Activated T-cell treated with anti-CD3 and anti-CD28 coated beads for 4 hours (primary cell): Measurements from ENCODE around the gene TBX1.

ENCODE experiments used
- DNase-seq: peaks from one replicate; pipeline ENCODE4 v3.0.0-alpha.2; 2020

TBX1 gene

DNA sequence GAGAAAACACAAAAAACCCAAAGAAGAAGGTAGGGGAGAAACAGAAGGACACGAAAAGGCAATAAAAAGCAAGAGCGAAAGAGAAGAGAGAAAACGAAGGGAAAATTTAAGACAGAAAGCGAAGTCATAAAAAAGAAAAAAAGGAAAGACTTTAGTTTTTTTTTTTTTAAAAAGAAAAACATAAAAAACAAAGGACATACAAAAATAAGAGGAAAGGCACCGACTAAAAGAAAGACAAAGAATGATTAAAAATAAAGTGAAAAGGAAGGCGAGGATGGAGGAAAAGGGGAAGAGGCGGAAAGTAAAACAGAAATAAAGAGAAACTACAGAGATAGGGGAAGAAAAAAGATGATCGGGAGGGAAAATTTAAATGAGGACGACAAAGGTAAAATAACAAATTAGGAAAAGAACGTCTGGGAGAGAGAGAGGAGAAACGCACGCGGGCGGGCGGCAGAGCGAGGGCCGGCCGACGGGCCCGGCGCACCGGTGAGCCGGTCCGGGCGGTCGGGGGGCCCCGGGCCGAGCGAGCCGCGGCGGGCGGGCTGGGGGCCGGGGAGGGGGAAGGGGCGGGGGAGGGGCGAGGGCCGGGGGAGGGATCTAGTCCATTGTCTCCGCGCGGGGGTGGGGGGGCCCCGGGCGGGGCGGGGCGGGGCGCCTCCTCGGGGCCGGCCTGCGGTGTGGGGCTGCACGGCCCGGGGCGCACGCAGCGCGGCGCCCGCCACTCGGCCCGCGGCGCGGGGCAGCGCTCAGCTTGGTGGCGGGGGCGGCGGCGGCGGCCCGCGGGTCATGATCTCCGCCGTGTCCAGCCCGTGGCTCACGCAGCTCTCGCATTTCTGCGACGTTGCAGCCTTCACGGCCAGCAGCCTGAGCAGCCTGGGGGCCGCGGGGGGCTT lies at the start of gene TBX1:
Gene TBX1 (plus strand): TSS at position 721 of the 893 bp plus-strand sequence. CDS start 66 bp downstream, at position 787.
- DNase-seq, result no peak

- DNase-seq, result no peak
Observed at GRCh38 chr22:19713245-19713644, 47.3 kb upstream of the TBX1 start.

DNA sequence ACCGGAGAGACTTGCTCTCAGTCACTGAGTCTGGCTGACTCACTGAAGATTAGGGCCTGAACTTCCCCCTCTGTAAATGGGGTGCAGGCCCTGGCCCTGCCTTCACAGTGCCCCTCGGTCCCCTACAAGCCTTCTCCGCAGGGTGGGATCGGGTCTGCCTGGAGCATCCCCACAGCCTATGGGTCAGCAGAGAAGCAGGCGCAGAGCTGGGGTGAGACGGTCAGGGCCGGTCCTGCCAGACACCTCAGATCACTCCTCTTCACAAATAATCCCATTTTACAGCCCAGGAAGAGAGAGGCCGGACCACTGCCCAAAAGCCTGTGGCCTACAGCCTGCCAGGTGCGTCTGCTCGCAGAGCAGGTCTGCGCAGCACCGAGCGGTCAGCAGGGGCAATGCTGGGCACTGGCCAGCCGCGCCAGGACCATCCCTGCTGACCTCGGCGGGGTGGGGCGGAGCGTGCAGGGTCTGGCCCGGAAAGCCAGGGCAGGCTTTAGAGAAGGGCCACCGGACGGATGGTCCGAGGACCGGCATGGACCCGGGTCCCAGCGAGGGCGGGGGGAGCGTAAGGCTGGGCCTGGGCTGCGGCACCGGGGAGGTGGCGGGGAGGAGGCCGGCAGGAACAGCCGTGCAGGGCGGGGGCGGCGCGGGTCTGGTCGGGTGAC lies 46.8 kb upstream of the TBX1 start:
- DNase-seq, result no peak

DNA sequence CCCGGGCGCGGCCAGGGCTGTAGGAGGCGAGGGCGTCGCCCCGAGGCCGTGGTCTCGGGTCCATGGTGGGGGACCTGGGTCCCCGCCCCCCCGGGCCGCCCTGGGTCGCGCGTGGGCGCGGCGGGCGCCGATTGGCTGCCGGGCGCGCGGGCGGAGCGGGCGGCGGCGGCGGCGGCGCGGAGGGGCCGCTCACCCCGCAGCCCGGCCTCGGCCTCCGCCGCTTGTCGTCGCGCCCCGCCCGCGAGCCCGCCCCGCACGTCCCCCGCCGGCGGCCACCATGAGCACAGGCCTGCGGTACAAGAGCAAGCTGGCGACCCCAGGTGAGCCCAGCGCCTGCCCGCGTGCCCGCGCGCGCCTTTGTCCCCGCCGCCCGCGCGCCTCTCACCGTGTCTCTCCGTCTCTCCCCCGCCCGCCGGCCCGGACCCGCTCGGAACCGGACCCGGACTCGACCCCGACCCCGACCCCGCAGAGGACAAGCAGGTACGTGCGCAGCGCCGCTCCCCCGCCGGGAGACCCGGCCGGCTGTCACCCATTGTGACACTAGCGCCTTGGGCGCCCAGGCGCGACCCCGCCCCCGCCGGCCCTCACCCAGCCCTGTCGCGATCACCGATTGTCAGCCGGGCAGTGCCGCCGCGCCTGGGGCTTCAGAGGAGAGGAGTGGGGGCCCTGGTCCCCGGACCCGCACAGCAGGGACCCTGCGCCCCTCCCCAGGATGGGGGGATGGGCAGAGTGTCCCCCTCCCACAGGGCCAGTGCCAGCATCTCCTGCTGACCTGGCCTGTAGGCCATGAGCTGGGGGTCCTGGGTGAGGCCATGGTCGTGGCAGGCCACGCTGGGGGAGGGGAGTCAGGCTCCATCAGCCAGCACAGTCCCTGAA lies 46.0 kb upstream of the TBX1 start, which contains the start of gene SEPTIN5:
Gene SEPTIN5 (plus strand): TSS at position 192 of the 876 bp plus-strand sequence. CDS start 86 bp downstream, at position 278.
- DNase-seq, result no peak

DNA sequence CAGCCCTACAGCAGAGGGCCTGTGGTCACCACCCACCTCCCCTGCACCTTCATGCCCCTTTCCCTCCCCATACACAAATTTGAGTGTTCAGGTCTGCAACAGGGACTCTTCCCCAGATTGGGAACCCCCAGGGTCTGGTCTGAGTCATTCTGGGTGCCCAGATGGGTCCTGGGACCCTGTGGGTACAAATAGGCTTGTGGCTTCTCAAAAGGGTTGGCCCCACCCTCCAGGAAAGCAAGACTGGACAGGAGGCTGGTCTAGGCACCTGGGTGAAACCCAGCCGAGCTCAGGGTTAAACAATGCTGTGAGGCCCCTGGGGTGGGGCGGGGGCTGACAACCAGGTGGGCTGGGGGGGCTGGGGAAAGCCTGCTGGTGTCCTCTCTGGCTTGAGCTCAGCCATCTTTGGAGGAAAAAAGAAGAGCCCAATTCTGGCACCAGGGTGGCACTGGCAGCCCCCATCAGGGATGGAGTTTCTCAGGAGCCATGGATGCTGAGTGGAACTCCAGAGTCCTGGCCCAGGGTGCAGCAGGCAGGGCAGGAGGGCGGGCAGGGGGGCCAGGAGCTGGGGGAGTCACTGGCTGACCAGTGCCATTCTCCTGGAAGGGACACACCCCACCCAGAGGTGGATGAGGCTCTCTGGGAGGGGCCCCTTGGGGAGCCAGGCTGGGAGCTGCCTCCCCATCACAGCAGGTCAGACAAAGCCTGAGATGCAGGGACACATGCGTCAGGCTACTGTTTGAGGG lies 45.2 kb upstream of the TBX1 start:
- no peak for DNase-seq

- no peak for DNase-seq
Observed at GRCh38 chr22:19716041-19716828, 44.3 kb upstream of the TBX1 start.

- no peak for DNase-seq
Observed at GRCh38 chr22:19716829-19717105, 43.8 kb upstream of the TBX1 start.

GRCh38 chr22:19717181-19717580 lies 43.4 kb upstream of the TBX1 start:
- DNase-seq, result no peak

- DNase-seq, result peak; percentile 77
Observed at GRCh38 chr22:19717691-19718455, 42.7 kb upstream of the TBX1 start.

DNA sequence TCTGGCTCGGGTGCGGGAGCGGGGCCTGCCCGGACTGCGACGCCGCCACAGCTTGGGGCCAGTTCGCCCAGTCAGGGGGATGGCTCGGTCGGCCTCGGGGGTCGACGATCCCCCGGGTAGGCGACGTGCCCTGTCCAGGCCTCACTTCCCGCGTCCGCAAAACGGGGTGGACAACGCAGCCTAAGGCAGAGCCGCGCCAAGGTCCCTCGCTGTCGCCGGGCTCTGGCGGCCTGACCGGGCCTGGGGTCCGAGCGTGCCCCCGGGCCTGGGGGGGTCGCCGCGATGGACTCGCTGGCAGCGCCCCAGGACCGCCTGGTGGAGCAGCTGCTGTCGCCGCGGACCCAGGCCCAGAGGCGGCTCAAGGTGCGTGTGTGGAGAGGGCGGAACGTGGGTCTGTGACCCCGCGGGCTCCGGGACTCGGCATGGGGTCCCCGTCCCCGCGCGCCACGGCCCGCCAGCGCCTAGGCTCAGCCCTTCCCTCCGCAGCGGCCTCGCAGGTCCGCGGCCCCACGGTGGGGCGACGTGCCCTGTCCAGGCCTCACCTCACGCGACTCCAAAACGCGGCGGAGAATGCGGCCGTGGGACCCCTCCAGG lies 42.0 kb upstream of the TBX1 start:
- DNase-seq, result no peak

GRCh38 chr22:19719050-19719482 lies 41.5 kb upstream of the TBX1 start:
- peak; percentile 55 for DNase-seq

DNA sequence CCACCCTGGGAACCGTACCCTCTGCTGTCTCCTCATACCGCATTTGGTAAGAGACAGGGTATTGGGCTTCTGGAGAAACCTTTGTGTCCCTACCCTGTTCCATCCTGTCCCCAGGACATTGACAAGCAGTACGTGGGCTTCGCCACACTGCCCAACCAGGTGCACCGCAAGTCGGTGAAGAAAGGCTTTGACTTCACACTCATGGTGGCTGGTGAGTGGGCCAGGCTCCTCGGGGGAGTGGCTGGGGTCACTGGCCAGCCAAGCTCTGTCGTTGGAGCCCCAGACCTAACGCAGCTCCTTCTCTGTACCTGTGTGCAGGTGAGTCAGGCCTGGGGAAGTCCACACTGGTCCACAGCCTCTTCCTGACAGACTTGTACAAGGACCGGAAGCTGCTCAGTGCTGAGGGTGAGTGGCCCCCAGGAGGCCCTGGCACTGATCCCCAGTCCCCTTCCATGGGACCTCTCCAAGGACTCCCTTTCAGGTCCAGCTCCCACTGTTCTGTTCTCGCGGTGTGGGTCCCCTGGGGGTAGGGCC lies 41.0 kb upstream of the TBX1 start:
- no peak for DNase-seq

DNA sequence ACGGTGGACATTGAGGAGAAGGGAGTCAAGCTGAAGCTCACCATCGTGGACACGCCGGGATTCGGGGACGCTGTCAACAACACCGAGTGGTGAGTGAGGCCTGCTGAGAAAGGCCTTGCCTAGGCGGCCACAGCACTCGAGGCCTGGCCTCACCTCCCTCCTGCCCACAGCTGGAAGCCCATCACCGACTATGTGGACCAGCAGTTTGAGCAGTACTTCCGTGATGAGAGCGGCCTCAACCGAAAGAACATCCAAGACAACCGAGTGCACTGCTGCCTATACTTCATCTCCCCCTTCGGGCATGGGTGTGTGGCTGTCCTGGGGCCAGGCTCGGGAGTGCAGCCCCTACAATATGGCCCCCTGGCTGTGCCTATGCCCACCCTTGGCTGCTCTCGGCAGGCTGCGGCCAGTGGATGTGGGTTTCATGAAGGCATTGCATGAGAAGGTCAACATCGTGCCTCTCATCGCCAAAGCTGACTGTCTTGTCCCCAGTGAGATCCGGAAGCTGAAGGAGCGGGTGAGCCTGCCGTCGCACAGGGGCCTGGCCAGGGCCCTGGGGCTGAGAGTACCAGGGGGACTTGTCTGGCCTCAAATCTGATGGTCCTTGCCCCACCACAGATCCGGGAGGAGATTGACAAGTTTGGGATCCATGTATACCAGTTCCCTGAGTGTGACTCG lies 40.3 kb upstream of the TBX1 start:
- no peak for DNase-seq

- DNase-seq, result no peak
Observed at GRCh38 chr22:19720999-19721329, 39.6 kb upstream of the TBX1 start.

GRCh38 chr22:19721330-19722177 lies 39.0 kb upstream of the TBX1 start:
- no peak for DNase-seq

DNA sequence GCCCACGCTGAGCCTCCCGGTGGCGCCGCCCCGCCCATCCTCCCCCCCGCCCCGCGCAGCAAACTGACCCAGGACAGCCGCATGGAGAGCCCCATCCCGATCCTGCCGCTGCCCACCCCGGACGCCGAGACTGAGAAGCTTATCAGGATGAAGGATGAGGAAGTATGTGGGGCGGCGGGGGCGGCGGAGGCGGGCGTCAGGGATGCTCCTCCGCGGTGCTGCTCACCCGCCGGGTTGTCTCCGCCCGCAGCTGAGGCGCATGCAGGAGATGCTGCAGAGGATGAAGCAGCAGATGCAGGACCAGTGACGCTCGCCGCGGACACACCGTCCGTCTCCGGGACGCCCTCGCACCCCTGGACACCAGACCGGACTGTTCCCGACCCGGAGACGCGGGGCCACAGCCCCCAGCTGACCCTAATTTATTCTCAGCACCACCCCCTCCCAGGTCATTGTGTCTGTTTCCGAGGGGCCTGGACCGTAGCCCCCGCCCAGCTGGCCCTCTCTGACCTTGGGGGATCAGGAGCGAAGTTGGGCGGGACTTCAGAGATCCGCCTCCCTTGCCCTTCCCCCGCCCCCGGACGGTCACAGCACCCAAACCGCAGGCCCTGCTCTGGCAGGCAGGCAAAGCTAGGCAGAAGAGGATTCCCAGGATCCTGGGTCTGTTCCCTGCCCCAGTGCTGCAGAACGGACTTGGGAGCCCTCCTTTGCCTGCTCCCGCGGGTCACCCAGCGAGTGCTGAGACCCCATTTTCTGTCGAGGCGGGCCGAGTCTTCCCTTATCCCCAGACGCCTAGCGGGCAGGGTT lies 38.2 kb upstream of the TBX1 start:
- no peak for DNase-seq

DNA sequence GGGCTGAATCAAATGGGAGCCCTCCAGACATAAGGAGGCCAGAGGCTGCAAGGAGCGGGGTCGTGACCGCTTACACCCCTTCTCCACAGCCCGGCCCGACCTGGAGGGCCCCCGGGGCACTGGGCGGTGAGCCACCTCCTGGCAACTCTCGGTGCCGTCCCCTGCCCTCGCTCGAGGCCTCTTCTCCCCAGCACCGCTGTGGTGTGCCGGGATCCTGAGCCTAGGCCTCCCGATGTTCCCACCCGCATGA lies 37.7 kb upstream of the TBX1 start:
- DNase-seq, result no peak
